HEK293 (cell line): ENCODE data around the gene CH25H.

Experiments
- SP3 ChIP-seq: fragments of 450-650 bp; formaldehyde crosslinking; IDR thresholded peaks from 2 replicates; pipeline ENCODE4 v1.5.1; 2016; ENCODE audit warnings: missing biosample characterization, missing genetic modification characterization
- YY1 ChIP-seq: fragments of 450-650 bp; formaldehyde crosslinking; IDR thresholded peaks from 2 replicates; pipeline ENCODE4 v1.5.1; 2018; ENCODE audit warnings: missing biosample characterization, missing genetic modification characterization
- ZFP37 ChIP-seq: fragments of 450-650 bp; formaldehyde crosslinking; IDR thresholded peaks from 2 replicates; pipeline ENCODE4 v1.5.1; 2016; ENCODE audit warnings: missing biosample characterization, missing genetic modification characterization
- ZFP41 ChIP-seq: fragments of 450-650 bp; formaldehyde crosslinking; IDR thresholded peaks from 2 replicates; pipeline ENCODE4 v1.5.1; 2016; ENCODE audit warnings: missing biosample characterization, missing genetic modification characterization, borderline replicate concordance
- ZFP69B ChIP-seq: fragments of 450-650 bp; formaldehyde crosslinking; IDR thresholded peaks from 2 replicates; pipeline ENCODE4 v1.5.1; 2016; ENCODE audit warnings: missing biosample characterization, missing genetic modification characterization
- ZNF239 ChIP-seq: fragments of 450-650 bp; formaldehyde crosslinking; IDR thresholded peaks from 2 replicates; pipeline ENCODE4 v1.5.1; 2016; ENCODE audit warnings: missing biosample characterization, missing genetic modification characterization
- ZNF423 ChIP-seq: fragments of 450-650 bp; formaldehyde crosslinking; IDR thresholded peaks from 2 replicates; pipeline ENCODE4 v1.5.1; 2016; ENCODE audit warnings: missing biosample characterization, missing genetic modification characterization
- TF ChIP-seq, protein P1 (sequence below): fragments of 450-650 bp; formaldehyde crosslinking; IDR thresholded peaks from 2 replicates; pipeline ENCODE4 v1.5.1; 2016; ENCODE audit warnings: missing biosample characterization, missing genetic modification characterization

DNA sequence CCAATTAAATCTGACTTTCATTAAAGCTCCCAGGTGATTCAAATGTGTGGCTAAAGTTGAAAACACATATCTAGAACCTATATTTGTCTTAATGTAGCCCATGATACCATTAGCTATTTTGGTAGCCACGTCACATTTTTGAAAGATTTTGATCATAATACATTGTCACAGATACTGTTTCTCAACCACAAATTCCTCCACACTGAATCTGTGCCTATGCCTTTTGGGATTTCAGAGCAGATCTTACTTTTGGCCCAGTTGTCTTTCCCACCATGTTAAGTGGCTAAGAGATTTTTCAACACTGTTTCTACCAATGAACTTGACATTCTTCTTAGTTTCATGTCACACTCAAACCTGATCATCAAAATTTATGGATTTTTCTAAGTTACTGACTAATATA lies 47.4 kb downstream of the CH25H start:
- TF ChIP-seq, protein P1, sequence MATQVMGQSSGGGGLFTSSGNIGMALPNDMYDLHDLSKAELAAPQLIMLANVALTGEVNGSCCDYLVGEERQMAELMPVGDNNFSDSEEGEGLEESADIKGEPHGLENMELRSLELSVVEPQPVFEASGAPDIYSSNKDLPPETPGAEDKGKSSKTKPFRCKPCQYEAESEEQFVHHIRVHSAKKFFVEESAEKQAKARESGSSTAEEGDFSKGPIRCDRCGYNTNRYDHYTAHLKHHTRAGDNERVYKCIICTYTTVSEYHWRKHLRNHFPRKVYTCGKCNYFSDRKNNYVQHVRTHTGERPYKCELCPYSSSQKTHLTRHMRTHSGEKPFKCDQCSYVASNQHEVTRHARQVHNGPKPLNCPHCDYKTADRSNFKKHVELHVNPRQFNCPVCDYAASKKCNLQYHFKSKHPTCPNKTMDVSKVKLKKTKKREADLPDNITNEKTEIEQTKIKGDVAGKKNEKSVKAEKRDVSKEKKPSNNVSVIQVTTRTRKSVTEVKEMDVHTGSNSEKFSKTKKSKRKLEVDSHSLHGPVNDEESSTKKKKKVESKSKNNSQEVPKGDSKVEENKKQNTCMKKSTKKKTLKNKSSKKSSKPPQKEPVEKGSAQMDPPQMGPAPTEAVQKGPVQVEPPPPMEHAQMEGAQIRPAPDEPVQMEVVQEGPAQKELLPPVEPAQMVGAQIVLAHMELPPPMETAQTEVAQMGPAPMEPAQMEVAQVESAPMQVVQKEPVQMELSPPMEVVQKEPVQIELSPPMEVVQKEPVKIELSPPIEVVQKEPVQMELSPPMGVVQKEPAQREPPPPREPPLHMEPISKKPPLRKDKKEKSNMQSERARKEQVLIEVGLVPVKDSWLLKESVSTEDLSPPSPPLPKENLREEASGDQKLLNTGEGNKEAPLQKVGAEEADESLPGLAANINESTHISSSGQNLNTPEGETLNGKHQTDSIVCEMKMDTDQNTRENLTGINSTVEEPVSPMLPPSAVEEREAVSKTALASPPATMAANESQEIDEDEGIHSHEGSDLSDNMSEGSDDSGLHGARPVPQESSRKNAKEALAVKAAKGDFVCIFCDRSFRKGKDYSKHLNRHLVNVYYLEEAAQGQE (tag by site-specific recombination) = no peak
- TF ChIP-seq SP3 (tag by site-specific recombination) (no peak), ZNF239 (tag by site-specific recombination) (no peak), YY1 (tag by site-specific recombination) (no peak), ZFP41 (tag by site-specific recombination) (no peak), ZFP69B (tag by site-specific recombination) (no peak), ZNF423 (tag by site-specific recombination) (no peak), ZFP37 (tag by site-specific recombination) (no peak)
